ENCODE data around the gene ACBD4.
A peak's percentile ranks its signal among the peaks of the same experiment; 100 is the strongest.

Gene ACBD4

GRCh38 chr17:45135978-45136791 lies 698 bp downstream of the ACBD4 start:
- TF ChIP-seq CTCF (IDR thresholded peaks at IDR 0.05; ENCODE audit: low read depth, low read length, missing control alignments), result no peak
- peak overlapping the region; percentile 87 for H3K4me3 ChIP-seq (ENCODE audit: low read depth, low read length)

GRCh38 chr17:45136846-45137560 lies 1.5 kb downstream of the ACBD4 start:
- no peak overlapping the region for H3K4me3 ChIP-seq (ENCODE audit: low read depth, low read length)
- no peak for DNase-seq (ENCODE audit: low read depth)
- TF ChIP-seq CTCF (IDR thresholded peaks at IDR 0.05; ENCODE audit: low read depth, low read length, missing control alignments), result no peak

More at GRCh38 chr17:45135978-45136791, 698 bp downstream of the ACBD4 start:
- no peak for DNase-seq (ENCODE audit: low read depth)

- TF ChIP-seq CTCF (IDR thresholded peaks at IDR 0.05; ENCODE audit: low read depth, low read length, missing control alignments), result no peak
- no peak for DNase-seq (ENCODE audit: low read depth)
- H3K4me3 ChIP-seq (ENCODE audit: low read depth, low read length), result no peak overlapping the region
Measured at GRCh38 chr17:45137561-45138305, 2.2 kb downstream of the ACBD4 start.

GRCh38 chr17:45138911-45139532 lies 3.5 kb downstream of the ACBD4 start:
- TF ChIP-seq CTCF (IDR thresholded peaks at IDR 0.05; ENCODE audit: low read depth, low read length, missing control alignments), result no peak
- no peak for DNase-seq (ENCODE audit: low read depth)

GRCh38 chr17:45139533-45139920 lies 4.0 kb downstream of the ACBD4 start:
- no peak for DNase-seq (ENCODE audit: low read depth)
- no peak for TF ChIP-seq CTCF (IDR thresholded peaks at IDR 0.05; ENCODE audit: low read depth, low read length, missing control alignments)
- H3K4me3 ChIP-seq (ENCODE audit: low read depth, low read length), result no peak overlapping the region

More at GRCh38 chr17:45138911-45139532, 3.5 kb downstream of the ACBD4 start:
- no peak overlapping the region for H3K4me3 ChIP-seq (ENCODE audit: low read depth, low read length)

- no peak for TF ChIP-seq CTCF (IDR thresholded peaks at IDR 0.05; ENCODE audit: low read depth, low read length, missing control alignments)
- no peak overlapping the region for H3K4me3 ChIP-seq (ENCODE audit: low read depth, low read length)
- DNase-seq (ENCODE audit: low read depth), result no peak
Measured at GRCh38 chr17:45143094-45143670, 7.7 kb downstream of the ACBD4 start.
